Measurements from ENCODE around the gene SAT1.

- TF ChIP-seq POLR2A (IDR thresholded peaks at IDR 0.05; ENCODE audit: low read length) (no peak), GATA1 (IDR thresholded peaks at IDR 0.05; ENCODE audit: low read depth, low read length) (no peak)
Measured at GRCh38 chrX:23810279-23810678, 27.3 kb downstream of the SAT1 start.
